Measurements from ENCODE around the gene AIFM2. TPM values are rescaled to one million over a fixed set of nuclear protein-coding genes. Genes with fewer than 3 reads are reported as not detected.

AIFM2 gene
- total RNA-seq, 2 donors from 2014 or later, result 17.1 to 17.9 TPM

DNA sequence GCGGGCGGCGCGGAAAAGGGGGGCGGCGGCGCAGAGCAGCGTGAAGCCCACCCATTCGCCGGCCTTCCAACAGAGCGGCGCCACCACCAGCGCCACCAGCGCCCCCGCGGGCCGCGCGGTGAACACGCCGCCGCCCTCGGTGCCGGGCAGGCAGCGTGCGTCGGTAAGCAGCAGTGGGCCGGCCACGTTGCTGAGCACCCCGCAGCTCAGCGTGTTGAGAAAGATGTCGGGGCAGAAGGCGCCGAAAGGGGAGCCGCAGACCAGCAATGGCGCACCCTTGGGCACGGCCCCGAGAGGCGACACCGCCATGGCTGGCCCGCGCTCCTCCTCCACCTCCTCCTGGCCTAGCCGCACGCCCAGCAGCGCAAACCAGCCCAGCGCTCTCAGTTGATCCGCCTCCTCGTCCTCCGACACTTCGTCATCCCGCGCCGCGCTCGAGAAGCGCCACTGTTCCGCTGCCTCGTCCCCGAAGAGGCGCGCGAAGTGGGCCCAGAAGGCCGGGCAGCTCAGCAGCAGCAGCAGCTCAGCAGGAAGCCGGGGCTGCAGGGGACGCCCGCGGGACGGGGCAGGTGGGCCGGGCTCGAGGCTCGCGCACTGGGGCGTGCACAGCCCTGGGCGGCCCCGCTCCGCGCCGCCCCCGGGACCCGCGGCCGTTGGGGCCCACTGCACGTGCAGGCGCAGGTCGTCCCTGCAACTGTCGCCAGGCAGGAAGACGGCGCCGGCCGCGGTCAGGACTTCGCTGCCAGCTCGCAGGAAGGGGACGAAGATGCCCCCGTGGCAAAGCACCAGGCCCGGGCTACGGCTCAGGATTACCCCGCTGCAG is 13.3 kb upstream of the AIFM2 start:
- TF ChIP-seq, protein P1, sequence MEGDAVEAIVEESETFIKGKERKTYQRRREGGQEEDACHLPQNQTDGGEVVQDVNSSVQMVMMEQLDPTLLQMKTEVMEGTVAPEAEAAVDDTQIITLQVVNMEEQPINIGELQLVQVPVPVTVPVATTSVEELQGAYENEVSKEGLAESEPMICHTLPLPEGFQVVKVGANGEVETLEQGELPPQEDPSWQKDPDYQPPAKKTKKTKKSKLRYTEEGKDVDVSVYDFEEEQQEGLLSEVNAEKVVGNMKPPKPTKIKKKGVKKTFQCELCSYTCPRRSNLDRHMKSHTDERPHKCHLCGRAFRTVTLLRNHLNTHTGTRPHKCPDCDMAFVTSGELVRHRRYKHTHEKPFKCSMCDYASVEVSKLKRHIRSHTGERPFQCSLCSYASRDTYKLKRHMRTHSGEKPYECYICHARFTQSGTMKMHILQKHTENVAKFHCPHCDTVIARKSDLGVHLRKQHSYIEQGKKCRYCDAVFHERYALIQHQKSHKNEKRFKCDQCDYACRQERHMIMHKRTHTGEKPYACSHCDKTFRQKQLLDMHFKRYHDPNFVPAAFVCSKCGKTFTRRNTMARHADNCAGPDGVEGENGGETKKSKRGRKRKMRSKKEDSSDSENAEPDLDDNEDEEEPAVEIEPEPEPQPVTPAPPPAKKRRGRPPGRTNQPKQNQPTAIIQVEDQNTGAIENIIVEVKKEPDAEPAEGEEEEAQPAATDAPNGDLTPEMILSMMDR (IDR thresholded peaks at IDR 0.05), result peak; percentile 69
- H3K9me3 ChIP-seq, result no peaks in the 10 kb centered on the region
- H3K4me3 ChIP-seq, result peak overlapping the region; percentile 92
- H3K27ac ChIP-seq, result peak overlapping the region; percentile 77 to 82
- no peaks in the 10 kb centered on the region for H3K36me3 ChIP-seq
- DNase-seq (ENCODE audit: low spot score), result no peak
- H3K27me3 ChIP-seq (replicated peaks; ENCODE audit: insufficient read depth), result no peaks in the 10 kb centered on the region
- H3K4me1 ChIP-seq (ENCODE audit: control insufficient read depth in 1 of 2, low read depth in 2 of 2), result peaks cover 14 to 22% of the 10 kb centered on the region in 2 donors
- ATAC-seq (ENCODE audit: insufficient number of reproducible peaks, low FRiP score, low read depth), result peak; percentile 37

DNA sequence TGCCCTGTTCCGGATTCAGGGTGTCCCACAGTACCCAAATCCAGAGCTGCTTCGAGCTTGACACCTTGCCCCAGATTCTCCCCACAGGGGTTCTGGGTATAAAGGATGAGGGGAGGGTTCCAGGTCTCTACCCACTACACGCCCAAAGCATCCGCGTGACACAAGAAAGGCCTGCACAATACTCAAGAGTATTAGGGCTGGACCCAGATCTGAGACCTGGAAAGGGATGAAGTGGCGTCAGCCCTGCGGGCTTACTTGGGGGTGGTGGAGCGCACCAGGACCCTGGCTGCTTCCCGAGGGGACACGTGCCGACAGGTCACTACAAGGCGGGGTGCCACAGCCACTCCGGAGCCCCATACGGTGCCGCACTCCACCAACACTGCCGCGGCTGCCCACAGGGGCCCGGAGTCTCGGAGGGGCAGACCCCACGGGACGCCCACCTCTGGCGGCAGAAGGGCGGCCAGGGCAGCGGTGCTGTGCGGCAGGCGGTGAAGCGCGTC is 12.6 kb upstream of the AIFM2 start:
- H3K27ac ChIP-seq, result peak overlapping the region; percentile 77 to 82
- DNase-seq (ENCODE audit: low spot score), result no peak

DNA sequence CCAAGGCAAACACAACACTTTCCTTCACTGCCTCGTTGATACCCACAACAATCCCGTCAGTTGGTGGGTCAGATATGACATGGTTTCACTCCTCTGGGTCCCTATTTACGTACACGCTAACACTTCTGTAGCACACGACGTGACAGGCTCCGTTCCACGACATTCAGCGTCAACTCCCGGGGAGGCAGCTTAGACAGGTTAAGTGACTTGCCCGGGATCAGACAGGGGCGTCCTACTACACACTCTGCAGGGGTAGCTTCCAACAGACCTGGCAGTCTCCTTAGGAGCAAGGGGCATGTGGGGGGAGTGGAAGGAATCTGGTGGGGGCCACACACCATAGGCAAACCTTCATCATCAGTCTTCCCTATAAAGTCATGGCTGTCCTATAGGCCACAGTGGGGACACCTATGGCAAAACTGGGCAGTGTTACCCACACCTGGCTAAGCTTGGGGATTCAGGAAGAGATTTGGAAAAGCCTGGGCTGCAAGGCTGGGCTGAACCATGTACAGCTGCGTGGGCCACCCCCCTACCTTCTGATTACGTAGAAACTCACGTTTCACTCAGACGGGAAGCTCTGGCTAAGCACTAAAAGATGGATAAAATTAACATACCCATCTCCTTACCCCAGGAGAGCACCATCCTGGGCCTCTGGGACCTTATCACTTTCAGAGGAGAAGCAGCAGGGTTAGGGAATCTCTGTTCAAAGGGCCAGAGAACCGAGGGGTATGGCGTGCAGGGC is 11.9 kb upstream of the AIFM2 start:
- Histone ChIP-seq H3K4me1 (ENCODE audit: control insufficient read depth in 1 of 2, low read depth in 2 of 2) (peaks cover 14 to 22% of the 10 kb centered on the region in 2 donors), H3K36me3 (no peaks in the 10 kb centered on the region), H3K4me3 (peak overlapping the region; percentile 92), H3K27me3 (replicated peaks; ENCODE audit: insufficient read depth) (no peaks in the 10 kb centered on the region), H3K27ac (peak overlapping the region in 1 of 2 donors; percentile 82), H3K9me3 (no peaks in the 10 kb centered on the region)
- no peak for DNase-seq (ENCODE audit: low spot score)
- TF ChIP-seq, protein P1 (IDR thresholded peaks at IDR 0.05), result no peak
- ATAC-seq (ENCODE audit: insufficient number of reproducible peaks, low FRiP score, low read depth), result no peak

More for the DNA sequence above, 12.6 kb upstream of the AIFM2 start:
- ATAC-seq (ENCODE audit: insufficient number of reproducible peaks, low FRiP score, low read depth), result no peak
- Histone ChIP-seq H3K4me1 (ENCODE audit: control insufficient read depth in 1 of 2, low read depth in 2 of 2) (peaks cover 14 to 22% of the 10 kb centered on the region in 2 donors), H3K9me3 (no peaks in the 10 kb centered on the region), H3K4me3 (peak overlapping the region; percentile 92), H3K36me3 (no peaks in the 10 kb centered on the region), H3K27me3 (replicated peaks; ENCODE audit: insufficient read depth) (no peaks in the 10 kb centered on the region)
- TF ChIP-seq, protein P1 (IDR thresholded peaks at IDR 0.05), result no peak

DNA sequence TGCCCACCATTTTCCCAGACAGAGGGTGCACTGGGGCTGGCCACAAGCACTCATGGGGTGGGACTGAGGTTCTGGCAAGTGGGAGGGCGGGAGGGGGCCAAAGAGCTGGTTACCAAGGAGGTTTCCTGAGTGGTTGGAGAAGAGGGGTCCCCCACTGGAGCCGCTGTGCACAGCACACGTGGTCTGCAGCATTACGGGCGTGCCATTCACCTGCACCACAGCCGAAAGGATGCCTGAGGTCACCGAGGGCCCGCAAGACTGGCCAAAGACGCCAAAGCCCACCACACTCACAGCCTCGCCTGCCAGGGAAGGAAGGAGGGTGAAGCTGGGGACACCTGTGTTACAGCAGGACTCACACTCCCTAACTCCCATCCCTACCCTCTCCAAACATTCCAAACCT is 9.9 kb upstream of the AIFM2 start:
- H3K27me3 ChIP-seq (replicated peaks; ENCODE audit: insufficient read depth), result no peaks in the 10 kb centered on the region
- H3K4me1 ChIP-seq (ENCODE audit: control insufficient read depth in 1 of 2, low read depth in 2 of 2), result peaks cover 13 to 20% of the 10 kb centered on the region in 2 donors
- no peaks in the 10 kb centered on the region for H3K9me3 ChIP-seq
- H3K27ac ChIP-seq, result no peak overlapping the region
- DNase-seq (ENCODE audit: low spot score) (no peak), ATAC-seq (ENCODE audit: insufficient number of reproducible peaks, low FRiP score, low read depth) (no peak)
- H3K4me3 ChIP-seq, result no peak overlapping the region
- no peaks in the 10 kb centered on the region for H3K36me3 ChIP-seq
- TF ChIP-seq, protein P1 (IDR thresholded peaks at IDR 0.05), result no peak

DNA sequence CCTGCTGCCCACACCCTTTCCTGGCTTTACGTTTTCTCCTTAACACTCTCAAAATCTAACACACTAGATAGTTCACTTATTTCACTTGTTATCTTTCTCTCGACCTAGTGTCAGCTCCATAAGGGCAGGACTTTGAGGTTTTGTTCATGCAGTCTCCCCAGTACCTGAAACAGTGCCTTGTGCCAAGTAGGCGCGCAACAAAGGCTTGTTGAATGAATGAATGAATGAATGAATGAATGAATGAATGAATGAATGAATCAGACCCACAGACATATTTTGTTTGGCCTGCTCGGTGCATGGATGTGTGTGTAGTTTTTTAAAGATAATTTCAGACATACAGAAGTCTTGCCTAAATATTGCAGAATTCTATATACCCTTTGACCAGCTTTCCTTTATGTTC is 7.7 kb upstream of the AIFM2 start:
- ATAC-seq (ENCODE audit: insufficient number of reproducible peaks, low FRiP score, low read depth), result no peak

More for the DNA sequence above, 7.7 kb upstream of the AIFM2 start:
- Histone ChIP-seq H3K9me3 (no peaks in the 10 kb centered on the region), H3K27ac (no peak overlapping the region), H3K4me1 (ENCODE audit: control insufficient read depth in 1 of 2, low read depth in 2 of 2) (peaks cover 7 to 12% of the 10 kb centered on the region in 2 donors), H3K4me3 (no peak overlapping the region), H3K36me3 (no peaks in the 10 kb centered on the region), H3K27me3 (replicated peaks; ENCODE audit: insufficient read depth) (no peaks in the 10 kb centered on the region)
- TF ChIP-seq, protein P1 (IDR thresholded peaks at IDR 0.05), result no peak
- DNase-seq (ENCODE audit: low spot score), result no peak
